Right atrium auricular region (tissue), 2 donors: Measurements from ENCODE around the gene LAS1L. TPM values are rescaled to one million over a fixed set of nuclear protein-coding genes. Genes with fewer than 3 reads are reported as not detected.
"Not testable (repeated sequence)": the region's sequence is repeated elsewhere in the genome, so short reads cannot be mapped to it uniquely, and the experiment has no call there.

Source experiments
- DNase-seq: peaks from one replicate; pipeline ENCODE4 v3.0.0-alpha.2; 2019; ENCODE audit warnings: low spot score
- H3K27ac ChIP-seq, 2 donors: fragments of 200-600 bp; sonication (generic); 1 replicate in 1 of 2; 2 replicates in 1 of 2; pipeline ENCODE4 v1.5.1; 2016 to 2019
- H3K27me3 ChIP-seq, 2 donors: fragments of 200-600 bp; sonication (generic); one replicate each; pipeline versions ENCODE4 v1.5.1 to v1.6.0; 2017 to 2019
- H3K36me3 ChIP-seq: fragments of 200-600 bp; sonication (generic); one replicate; pipeline ENCODE4 v1.5.1; 2016
- H3K4me1 ChIP-seq, 2 donors: fragments of 200-600 bp; sonication (generic); one replicate each; pipeline versions ENCODE4 v1.5.1 to v1.6.0; 2017 to 2019
- H3K4me3 ChIP-seq, 2 donors: fragments of 200-600 bp; sonication (generic); 1 replicate in 1 of 2; 2 replicates in 1 of 2; pipeline ENCODE4 v1.5.1; 2017 to 2019; ENCODE audit warnings: mild to moderate bottlenecking in 1 of 2, moderate library complexity in 1 of 2
- H3K9me3 ChIP-seq, 2 donors: fragments of 200-600 bp; sonication (generic); one replicate each; pipeline ENCODE4 v1.5.1; 2019
- CTCF ChIP-seq, 2 donors: fragments of 200-600 bp; sonication (generic); IDR thresholded peaks; one replicate each; pipeline ENCODE4 v1.5.1; 2019; ENCODE audit warnings: antibody characterized with exemption in 2 of 2
- total RNA-seq, 2 donors: library from RNA; depleted of rRNA; stranded (reverse); fragments of >200 nt; gene quantifications; one replicate each; pipeline ENCODE4 v1.1.0, GENCODE V29; 2016

The LAS1L gene
- total RNA-seq, 2 donors from 2014 or later: 7.9 to 11.1 TPM

- no peaks in the 10 kb centered on the region for H3K9me3 ChIP-seq
- no peak overlapping the region for H3K4me3 ChIP-seq
- no peak overlapping the region for H3K27ac ChIP-seq
- no peak for DNase-seq
- peaks cover 29% of the 10 kb centered on the region for H3K36me3 ChIP-seq
- no peaks in the 10 kb centered on the region for H3K27me3 ChIP-seq
- peaks cover 0 to 10% of the 10 kb centered on the region in 2 donors for H3K4me1 ChIP-seq
- no peak for TF ChIP-seq CTCF (IDR thresholded peaks at IDR 0.05)
Observed at GRCh38 chrX:65524139-65524538, 10.4 kb downstream of the LAS1L start.

GRCh38 chrX:65522739-65523372 is 11.7 kb downstream of the LAS1L start:
- no peaks in the 10 kb centered on the region for H3K27me3 ChIP-seq
- DNase-seq: no peak
- H3K4me1 ChIP-seq: peaks cover 0 to 3% of the 10 kb centered on the region in 2 donors
- no peak overlapping the region for H3K27ac ChIP-seq
- H3K36me3 ChIP-seq: peaks cover 29% of the 10 kb centered on the region
- no peaks in the 10 kb centered on the region for H3K9me3 ChIP-seq
- no peak overlapping the region for H3K4me3 ChIP-seq
- no peak for TF ChIP-seq CTCF (IDR thresholded peaks at IDR 0.05)

DNA sequence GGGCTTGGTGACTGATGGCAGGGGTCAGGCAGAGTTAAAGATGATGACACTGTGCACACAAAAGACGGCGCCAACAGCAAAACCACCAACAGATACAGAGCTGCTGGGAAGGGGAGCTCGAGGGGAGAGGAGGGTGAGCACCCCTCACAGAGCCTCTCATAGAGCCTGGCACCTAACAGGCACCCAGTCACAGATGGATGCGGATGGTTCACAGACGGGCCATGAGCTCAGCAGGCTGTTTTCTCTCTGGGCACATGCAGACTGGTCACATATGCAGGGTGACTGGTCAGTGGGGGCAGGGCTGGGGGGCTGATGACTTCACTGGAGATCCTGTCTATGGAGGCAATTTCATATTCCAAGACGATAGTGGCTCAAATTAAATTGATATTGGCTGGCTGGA is 15.1 kb downstream of the LAS1L start:
- H3K27ac ChIP-seq, H3K9me3 ChIP-seq, DNase-seq, H3K4me3 ChIP-seq, H3K27me3 ChIP-seq, H3K4me1 ChIP-seq: not testable (repeated sequence)
- peaks cover 29% of the 10 kb centered on the region for H3K36me3 ChIP-seq

GRCh38 chrX:65518980-65519379 is 15.6 kb downstream of the LAS1L start:
- H3K36me3 ChIP-seq: peaks cover 25% of the 10 kb centered on the region
- not testable (repeated sequence) for H3K9me3 ChIP-seq

DNA sequence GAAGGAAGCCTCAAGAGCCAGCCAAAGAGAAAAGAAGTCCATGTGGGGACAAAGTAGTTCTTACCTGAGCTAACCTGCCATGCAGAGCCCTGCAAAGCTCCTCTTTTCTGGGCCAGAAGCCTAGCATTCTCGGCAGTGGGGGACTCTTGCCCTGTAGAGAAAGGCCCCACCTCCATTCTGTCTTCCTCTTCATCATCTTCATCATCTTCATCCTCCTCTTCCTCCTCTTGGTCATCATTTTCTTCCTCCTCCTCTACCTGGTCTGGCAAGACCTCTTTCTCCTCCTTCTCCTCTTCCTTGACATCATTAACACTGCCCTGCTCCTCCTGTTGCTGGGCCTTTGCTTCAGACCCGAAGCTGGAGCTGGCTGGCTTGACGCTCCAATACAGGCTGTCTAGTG is 16.7 kb downstream of the LAS1L start:
- Histone ChIP-seq H3K27ac (no peak overlapping the region), H3K9me3 (no peaks in the 10 kb centered on the region), H3K4me3 (no peak overlapping the region), H3K4me1 (no peaks in the 10 kb centered on the region), H3K36me3 (peaks cover 15% of the 10 kb centered on the region), H3K27me3 (no peaks in the 10 kb centered on the region)
- no peak for TF ChIP-seq CTCF (IDR thresholded peaks at IDR 0.05)
- no peak for DNase-seq

More at GRCh38 chrX:65518980-65519379, 15.6 kb downstream of the LAS1L start:
- H3K27me3 ChIP-seq, H3K4me3 ChIP-seq, H3K27ac ChIP-seq, H3K4me1 ChIP-seq, DNase-seq: not testable (repeated sequence)

GRCh38 chrX:65516756-65517155 is 17.8 kb downstream of the LAS1L start:
- Histone ChIP-seq H3K27ac (no peak overlapping the region), H3K27me3 (no peaks in the 10 kb centered on the region), H3K9me3 (no peaks in the 10 kb centered on the region), H3K4me1 (no peaks in the 10 kb centered on the region), H3K4me3 (no peak overlapping the region), H3K36me3 (peaks cover 8% of the 10 kb centered on the region)
- no peak for DNase-seq
- TF ChIP-seq CTCF (IDR thresholded peaks at IDR 0.05): no peak

DNA sequence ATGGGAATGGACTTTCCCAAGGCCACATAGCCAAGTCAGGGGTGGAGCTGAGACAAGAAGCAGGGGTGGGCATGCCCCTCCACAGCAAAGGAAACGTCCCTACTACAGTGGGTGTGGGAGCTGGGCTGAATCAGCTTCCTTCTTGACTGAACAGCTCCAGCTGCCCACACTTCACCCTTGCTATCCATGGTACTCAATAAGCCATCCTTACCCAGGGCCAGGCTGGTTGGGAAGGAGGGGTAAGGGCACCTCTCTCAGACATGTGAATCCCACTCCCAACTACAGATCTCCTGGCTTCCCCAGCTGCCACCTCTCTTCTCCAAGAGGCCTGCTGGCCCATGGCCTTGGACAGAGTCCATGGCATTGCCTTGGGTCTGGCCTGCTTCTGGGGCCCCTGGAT is 21.0 kb downstream of the LAS1L start:
- no peaks in the 10 kb centered on the region for H3K9me3 ChIP-seq
- no peak overlapping the region for H3K27ac ChIP-seq
- TF ChIP-seq CTCF (IDR thresholded peaks at IDR 0.05): no peak
- no peak for DNase-seq
- no peaks in the 10 kb centered on the region for H3K36me3 ChIP-seq
- H3K4me1 ChIP-seq: no peaks in the 10 kb centered on the region
- H3K4me3 ChIP-seq: no peak overlapping the region
- H3K27me3 ChIP-seq: no peaks in the 10 kb centered on the region
